GM12878 (cell line): ENCODE results near the gene ANO8. TPM values are rescaled to one million over a fixed set of nuclear protein-coding genes. Genes with fewer than 3 reads are reported as not detected.

ENCODE experiments used
- ATAC-seq: fragments of 200-7000 bp; cut with Tn5 transposase; 3 replicates; pipeline ENCODE4 v1.9.1; 2020; ENCODE audit warnings: mild to moderate bottlenecking, moderate library complexity
- BruUV-seq: library from RNA; stranded (reverse); fragments of 400-500 nt; replicated peaks from 2 replicates; lab custom pipeline; 2021; lab: Mats Ljungman, UMichigan
- CTCF ChIA-PET: fragments of 300-600 bp; sonication (Branson Sonifier 250); formaldehyde crosslinking; extraction: SDS; loops from one replicate; lab custom pipeline; 2021; ENCODE audit warnings: inconsistent platforms; lab: Yijun Ruan, JAX
- POLR2A ChIA-PET: fragments of 350-600 bp; formaldehyde crosslinking; extraction: SDS; loops from one replicate; lab custom pipeline; 2021; ENCODE audit warnings: inconsistent platforms; lab: Charles Lee
- RAD21 ChIA-PET: fragments of 300-600 bp; sonication (Branson Sonifier 250); formaldehyde crosslinking; loops from one replicate; lab custom pipeline; 2023; ENCODE audit warnings: antibody characterized with exemption; ENCODE audit not compliant: unreplicated experiment; lab: Charles Lee
- SMC1A ChIA-PET: fragments of 300-600 bp; sonication (Branson Sonifier 250); formaldehyde crosslinking; loops from one replicate; lab custom pipeline; 2023; ENCODE audit not compliant: unreplicated experiment, uncharacterized antibody; lab: Charles Lee
- DNase-seq: peaks from one replicate; pipeline ENCODE4 v3.0.0-alpha.2; 2011; ENCODE audit warnings: low read depth, low spot score
- FAIRE-seq: peaks from 3 replicates; lab custom pipeline; 2011; peaks lifted over from hg19 to GRCh38; lab: Jason Lieb, UNC
- H2AFZ ChIP-seq: 2 replicates; pipeline ENCODE4 v1.6.0; 2011; ENCODE audit warnings: low read depth, low read length, control low read depth; ENCODE audit not compliant: control insufficient read depth
- H3K27ac ChIP-seq: 2 replicates; pipeline ENCODE4 v1.5.1; 2011; ENCODE audit warnings: control low read depth; ENCODE audit not compliant: control insufficient read depth, insufficient read depth
- H3K27me3 ChIP-seq, 2 experiments: replicated peaks in 1 of 2; 2 replicates each; pipeline versions ENCODE4 v1.6.0 to v1.6.1; 2011; ENCODE audit warnings: low read length in 1 of 2; ENCODE audit not compliant: control insufficient read depth in 2 of 2, insufficient read depth in 2 of 2
- H3K36me3 ChIP-seq, 2 experiments: 2 replicates each; pipeline ENCODE4 v1.5.1; 2011; ENCODE audit warnings: low read length in 1 of 2; ENCODE audit not compliant: control insufficient read depth in 2 of 2, insufficient read depth in 2 of 2
- H3K4me1 ChIP-seq: 2 replicates; pipeline ENCODE4 v1.6.1; 2011; ENCODE audit warnings: mild to moderate bottlenecking, low read length, moderate library complexity, mixed read lengths; ENCODE audit not compliant: control insufficient read depth, insufficient read depth
- H3K4me2 ChIP-seq: 2 replicates; pipeline ENCODE4 v1.6.0; 2011; ENCODE audit warnings: control low read depth; ENCODE audit not compliant: control insufficient read depth, insufficient read depth
- H3K4me3 ChIP-seq: fragments of 200-600 bp; sonication (generic); 2 replicates; pipeline ENCODE4 v1.5.1; 2016
- H3K79me2 ChIP-seq: 2 replicates; pipeline ENCODE4 v1.6.0; 2011; ENCODE audit warnings: low read length; ENCODE audit not compliant: control insufficient read depth, insufficient read depth
- H3K9ac ChIP-seq: 2 replicates; pipeline ENCODE4 v1.8.0; 2011; ENCODE audit warnings: low read length, control low read depth, mixed read lengths; ENCODE audit not compliant: control insufficient read depth, insufficient read depth
- H3K9me3 ChIP-seq: replicated peaks from 3 replicates; pipeline ENCODE4 v1.5.1; 2011; ENCODE audit warnings: mild to moderate bottlenecking, low read length; ENCODE audit not compliant: control insufficient read depth, insufficient read depth
- H4K20me1 ChIP-seq: 2 replicates; pipeline ENCODE4 v1.6.0; 2011; ENCODE audit not compliant: control insufficient read depth, insufficient read depth
- BMI1 ChIP-seq: fragments of 450-650 bp; IDR thresholded peaks from 2 replicates; pipeline ENCODE4 v1.6.1; 2016; ENCODE audit warnings: mild to moderate bottlenecking, moderate library complexity, borderline replicate concordance
- CREM ChIP-seq: IDR thresholded peaks from 2 replicates; pipeline ENCODE4 v1.6.1; 2014; ENCODE audit warnings: antibody characterized with exemption, low read depth
- DPF2 ChIP-seq: fragments of 450-650 bp; IDR thresholded peaks from 2 replicates; pipeline ENCODE4 v1.6.1; 2017; ENCODE audit warnings: mild to moderate bottlenecking
- E2F8 ChIP-seq: fragments of 450-650 bp; IDR thresholded peaks from 2 replicates; pipeline ENCODE4 v1.6.1; 2018; ENCODE audit warnings: mild to moderate bottlenecking, low read depth, moderate library complexity; ENCODE audit not compliant: partially characterized antibody
- ELK1 ChIP-seq: IDR thresholded peaks from 2 replicates; pipeline ENCODE4 v1.6.1; 2012; ENCODE audit warnings: low read depth, low read length, improper control_type of control experiment
- GATAD2B ChIP-seq: fragments of 450-650 bp; conservative IDR thresholded peaks from 2 replicates; pipeline ENCODE4 v1.6.1; 2017; ENCODE audit warnings: low read depth, mild to moderate bottlenecking, moderate library complexity
- HDGF ChIP-seq: fragments of 450-650 bp; IDR thresholded peaks from 2 replicates; pipeline ENCODE4 v1.6.1; 2016; ENCODE audit warnings: antibody characterized with exemption
- IKZF1 ChIP-seq: fragments of 450-650 bp; conservative IDR thresholded peaks from 2 replicates; pipeline ENCODE4 v1.6.1; 2017; ENCODE audit warnings: antibody characterized with exemption, mild to moderate bottlenecking
- IKZF2 ChIP-seq, 2 experiments: fragments of 450-650 bp; IDR thresholded peaks; 2 replicates each; pipeline ENCODE4 v1.6.1; 2017; ENCODE audit warnings: mild to moderate bottlenecking in 2 of 2, moderate library complexity in 2 of 2
- KDM1A ChIP-seq: fragments of 200-600 bp; sonication (generic); IDR thresholded peaks from 2 replicates; pipeline ENCODE4 v1.6.1; 2016; ENCODE audit warnings: borderline replicate concordance
- NR2F1 ChIP-seq: fragments of 450-650 bp; conservative IDR thresholded peaks from 2 replicates; pipeline ENCODE4 v1.6.1; 2017; ENCODE audit warnings: mild to moderate bottlenecking
- POU2F2 ChIP-seq: IDR thresholded peaks from 3 replicates; pipeline ENCODE4 v1.6.1; 2011; ENCODE audit warnings: low read depth, mild to moderate bottlenecking, low read length, borderline replicate concordance
- RAD21 ChIP-seq: IDR thresholded peaks from 2 replicates; pipeline ENCODE4 v1.6.1; 2011; ENCODE audit warnings: mild to moderate bottlenecking, low read depth, low read length, moderate library complexity; ENCODE audit not compliant: insufficient read depth
- SKIL ChIP-seq: fragments of 450-650 bp; IDR thresholded peaks from 2 replicates; pipeline ENCODE4 v1.6.1; 2017; ENCODE audit warnings: mild to moderate bottlenecking, low read depth, inconsistent platforms; ENCODE audit not compliant: poor library complexity, severe bottlenecking
- SP1 ChIP-seq: IDR thresholded peaks from one replicate; pipeline ENCODE4 v1.6.1; 2011; ENCODE audit warnings: low read depth, low read length
- STAT1 ChIP-seq: fragments of 450-650 bp; conservative IDR thresholded peaks from 2 replicates; pipeline ENCODE4 v1.6.1; 2014; ENCODE audit warnings: antibody characterized with exemption, mild to moderate bottlenecking
- YBX1 ChIP-seq: fragments of 450-650 bp; IDR thresholded peaks from 2 replicates; pipeline ENCODE4 v1.6.1; 2016; ENCODE audit warnings: antibody characterized with exemption
- ZNF217 ChIP-seq: fragments of 450-650 bp; IDR thresholded peaks from 2 replicates; pipeline ENCODE4 v1.6.1; 2017; ENCODE audit warnings: antibody characterized with exemption, mild to moderate bottlenecking
- WGBS: methylation state at CpG from one replicate; pipeline ENCODE4 v1.1.6; 2016; ENCODE audit warnings: low lambda C conversion rate; ENCODE audit not compliant: insufficient replicate concordance, insufficient coverage; ENCODE audit errors: missing lambda C conversion rate; 5-methylcytosine and 5-hydroxymethylcytosine counted together
- in situ Hi-C: fragments of 300-500 bp; cut with MboI; formaldehyde crosslinking; loops from 9 replicates; pipeline ENCODE4 v1.14.3; 2018; ENCODE audit warnings: mixed read lengths
- intact Hi-C: fragments of 100-400 bp; cut with micrococcal nuclease; formaldehyde crosslinking; loops from one replicate; pipeline ENCODE4 v1.14.2; 2022; ENCODE audit not compliant: unreplicated experiment
- polyA plus RNA-seq, 11 experiments: library from polyadenylated mRNA; depleted of rRNA in 4 of 11; unstranded in 6 of 11; stranded (reverse) in 5 of 11; fragments of >200 nt; fragmentation: Nextera tagmentation in 4 of 11; fragmentation: Illumina TruSeq in 1 of 11; extraction: Ambion mirVana in 4 of 11; extraction: Trizol in 1 of 11; gene quantifications; 1 replicate in 1 of 11; 2 replicates in 10 of 11; pipeline versions ENCODE4 v1.2.1 to v1.2.3, GENCODE V29; 2011 to 2016; ENCODE audit warnings: inconsistent platforms in 2 of 11, missing spikeins in 2 of 11, low read depth in 1 of 11
- total RNA-seq, 4 experiments: library from RNA; depleted of rRNA in 3 of 4; stranded (reverse); fragments of >200 nt in 3 of 4; fragmentation: Illumina TruSeq in 1 of 4; extraction: Trizol in 1 of 4; gene quantifications; 2 replicates each; pipeline versions ENCODE4 v1.2.1 to v1.2.3, GENCODE V29; 2013 to 2021

ANO8 gene
- total and polyA plus RNA-seq, 10 of the 15 experiments (the other 5 are each of a cell fraction or from before 2014, with no cell fraction given) = 0.04 to 6.7 (median 1.1) TPM

GRCh38 chr19:17282488-17283125 is 52.0 kb downstream of the ANO8 start:
- ChIA-PET CTCF (interaction anchor here (0.6 to 6.9 kb wide), 20 partner anchors 10 to 447 kb away, joined by 3 to 120 read pairs (median 4); partner anchors contain the start of genes ABHD8, BABAM1 and USHBP1), POLR2A (interaction anchor here (0.6 to 1.0 kb wide), 2 partner anchors 16 to 160 kb away, joined by 3 read pairs; no protein-coding TSS in a partner anchor), SMC1A (interaction anchor here (0.8 to 6.5 kb wide), 3 partner anchors 17 to 161 kb away, joined by 3 to 43 read pairs (median 7); partner anchors contain the start of genes BABAM1 and USHBP1), RAD21 (interaction anchor here (0.6 to 4.3 kb wide), 9 partner anchors 16 to 1948 kb away, joined by 3 to 22 read pairs (median 3); partner anchors contain the start of genes BABAM1, DDA1 and USHBP1)
- H3K4me1 ChIP-seq = peaks cover 9% of the 10 kb centered on the region
- H3K79me2 ChIP-seq = no peaks in the 10 kb centered on the region; the same call in 1 of the 2 replicates
- peak overlapping the region; percentile 58 for H2AFZ ChIP-seq
- DNase-seq (peak; percentile 46), FAIRE-seq (peak; percentile 76), ATAC-seq (peak; percentile 92)
- H3K9me3 ChIP-seq = no peaks in the 10 kb centered on the region
- H3K4me2 ChIP-seq = peak overlapping the region; percentile 92
- peak overlapping the region; percentile 68 for H3K27ac ChIP-seq
- BruUV-seq = no TSS peak
- intact Hi-C loops (loop anchor here (1.0 to 2.0 kb wide), 4 partner anchors 16 to 215 kb away; partner anchors contain the start of gene BABAM1), in situ Hi-C loops (no loop called here)
- 3% methylated on average over 41 of the region's 45 CpGs for whole genome bisulfite sequencing
- no peaks in the 10 kb centered on the region for H4K20me1 ChIP-seq
- H3K4me3 ChIP-seq = peak overlapping the region; percentile 85
- H3K36me3 ChIP-seq = peaks cover 0 to 8% of the 10 kb centered on the region in 2 experiments; a peak in 2 of 4 replicates
- peak overlapping the region; percentile 73; the same call in 1 of the 2 replicates for H3K9ac ChIP-seq
- no peaks in the 10 kb centered on the region for H3K27me3 ChIP-seq
- no peak for TF ChIP-seq E2F8
- TF ChIP-seq POU2F2 = 0 out of 3 replicates have a peak, but pooled peaks have one; percentile 11
- no peak for TF ChIP-seq CREM
- no peak for TF ChIP-seq KDM1A
- 0 out of 2 replicates have a peak, but pooled peaks have one; percentile 16 for TF ChIP-seq HDGF
- TF ChIP-seq NR2F1 = peak; percentile 65
- TF ChIP-seq ELK1 = no peak
- peak; percentile 25 for TF ChIP-seq SP1
- TF ChIP-seq IKZF2 (IDR thresholded peaks at IDR 0.05) = peak; percentile 22 to 32; a peak in 3 of 4 replicates
- no peak for TF ChIP-seq YBX1
- peak; percentile 84 for TF ChIP-seq GATAD2B
- no peak for TF ChIP-seq SKIL
- TF ChIP-seq BMI1 = no peak
- peak; percentile 78 for TF ChIP-seq IKZF1
- TF ChIP-seq STAT1 = 0 out of 2 replicates have a peak, but pooled peaks have one; percentile 46
- peak; percentile 79 for TF ChIP-seq RAD21
- peak; percentile 61; the same call in 1 of the 2 replicates for TF ChIP-seq ZNF217
- peak; percentile 38 for TF ChIP-seq DPF2
